ENCODE measurements around the gene CTAGE1.

DNA sequence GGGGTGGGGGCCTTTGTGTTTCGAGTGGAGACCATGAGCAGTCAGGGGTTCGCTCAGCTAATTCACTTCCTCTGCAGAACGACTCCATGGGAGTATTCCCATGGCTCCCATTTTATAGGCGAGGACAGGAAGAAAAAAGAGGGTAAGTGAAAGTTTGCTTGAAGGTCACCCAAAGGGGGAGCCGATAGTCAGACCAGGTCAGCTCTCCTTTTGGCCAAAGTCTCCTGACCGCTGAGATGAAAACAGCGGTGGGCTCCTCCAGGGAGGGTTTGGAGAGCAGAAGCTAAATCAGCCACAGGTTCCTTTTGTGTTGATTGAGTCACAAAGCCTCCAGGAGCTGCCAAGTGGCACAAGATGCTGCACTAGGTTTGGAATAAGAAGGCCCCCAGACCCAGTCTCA, 34.1 kb upstream of the CTAGE1 start:
- TF ChIP-seq EZH2 (IDR thresholded peaks at IDR 0.05; ENCODE audit: low read length, missing control alignments) = no peak
- TF ChIP-seq, protein P1, sequence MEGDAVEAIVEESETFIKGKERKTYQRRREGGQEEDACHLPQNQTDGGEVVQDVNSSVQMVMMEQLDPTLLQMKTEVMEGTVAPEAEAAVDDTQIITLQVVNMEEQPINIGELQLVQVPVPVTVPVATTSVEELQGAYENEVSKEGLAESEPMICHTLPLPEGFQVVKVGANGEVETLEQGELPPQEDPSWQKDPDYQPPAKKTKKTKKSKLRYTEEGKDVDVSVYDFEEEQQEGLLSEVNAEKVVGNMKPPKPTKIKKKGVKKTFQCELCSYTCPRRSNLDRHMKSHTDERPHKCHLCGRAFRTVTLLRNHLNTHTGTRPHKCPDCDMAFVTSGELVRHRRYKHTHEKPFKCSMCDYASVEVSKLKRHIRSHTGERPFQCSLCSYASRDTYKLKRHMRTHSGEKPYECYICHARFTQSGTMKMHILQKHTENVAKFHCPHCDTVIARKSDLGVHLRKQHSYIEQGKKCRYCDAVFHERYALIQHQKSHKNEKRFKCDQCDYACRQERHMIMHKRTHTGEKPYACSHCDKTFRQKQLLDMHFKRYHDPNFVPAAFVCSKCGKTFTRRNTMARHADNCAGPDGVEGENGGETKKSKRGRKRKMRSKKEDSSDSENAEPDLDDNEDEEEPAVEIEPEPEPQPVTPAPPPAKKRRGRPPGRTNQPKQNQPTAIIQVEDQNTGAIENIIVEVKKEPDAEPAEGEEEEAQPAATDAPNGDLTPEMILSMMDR (conservative IDR thresholded peaks at IDR 0.05 in 1 of 2, IDR thresholded peaks at IDR 0.05 in 1 of 2; ENCODE audit: low read depth in 1 of 2, low read length in 2 of 2) = no peak
